Upper lobe of left lung (tissue), 4 donors: ENCODE measurements around the gene ZNF860.

ENCODE experiments used
- CTCF ChIP-seq, 6 experiments: fragments of 450-650 bp in 4 of 6; fragments of 200-600 bp in 2 of 6; sonication (generic) in 2 of 6; IDR thresholded peaks; one replicate each; pipeline ENCODE4 v1.5.1; 2016 to 2019; ENCODE audit warnings: antibody characterized with exemption in 6 of 6
- EP300 ChIP-seq, 4 donors: sonication (generic); formaldehyde crosslinking; IDR thresholded peaks; one replicate each; pipeline ENCODE4 v1.5.1; 2017; ENCODE audit warnings: antibody characterized with exemption in 4 of 4, control low read depth in 2 of 4
- POLR2A ChIP-seq, 4 donors: fragments of 450-650 bp; IDR thresholded peaks; one replicate each; pipeline ENCODE4 v1.5.1; 2016 to 2017; ENCODE audit warnings: antibody characterized with exemption in 4 of 4, mild to moderate bottlenecking in 2 of 4

DNA sequence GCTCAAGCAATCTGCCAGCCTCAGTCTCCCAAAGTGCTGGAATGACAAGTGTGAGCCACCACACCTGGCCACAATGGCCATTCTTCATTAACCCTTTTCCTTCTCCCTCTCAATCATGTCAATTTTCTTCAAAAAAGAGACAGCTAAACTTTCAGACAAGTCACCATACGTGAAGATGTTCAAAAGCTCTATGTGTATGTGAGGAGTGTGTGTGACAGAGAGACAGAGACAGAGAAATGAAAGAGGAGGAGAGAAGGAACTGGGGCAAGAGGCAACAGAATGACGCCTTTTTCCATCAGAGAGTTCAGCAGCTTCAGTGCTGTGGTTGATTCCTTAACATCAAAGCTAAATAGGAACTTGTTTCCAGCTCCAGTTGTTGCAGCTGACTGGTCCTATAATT lies 27.9 kb upstream of the ZNF860 start:
- TF ChIP-seq POLR2A (IDR thresholded peaks at IDR 0.05) (no peak), CTCF (IDR thresholded peaks at IDR 0.05) (no peak), EP300 (IDR thresholded peaks at IDR 0.05) (no peak)
